H1 (cell line): ENCODE results near the gene ATP6V1F. TPM values are rescaled to one million over a fixed set of nuclear protein-coding genes. Genes with fewer than 3 reads are reported as not detected.

ENCODE experiments used
- CTCF ChIA-PET: fragments of 300-600 bp; sonication (Branson Sonifier 250); formaldehyde crosslinking; loops from one replicate; lab custom pipeline; 2021; ENCODE audit not compliant: partially characterized antibody; lab: Charles Lee
- POLR2A ChIA-PET: fragments of 300-600 bp; sonication (Branson Sonifier 250); formaldehyde crosslinking; loops from one replicate; lab custom pipeline; 2021; ENCODE audit warnings: inconsistent platforms; ENCODE audit not compliant: partially characterized antibody; lab: Charles Lee
- DNase-seq, 2 experiments: peaks; one replicate each; pipeline versions ENCODE4 v3.0.0 to v3.0.0-alpha.2; 2010 to 2022; ENCODE audit warnings: low spot score in 2 of 2, low read depth in 1 of 2, mixed read lengths in 1 of 2
- FAIRE-seq: peaks from 2 replicates; lab custom pipeline; 2011; peaks lifted over from hg19 to GRCh38; lab: Jason Lieb, UNC
- H2AFZ ChIP-seq: 2 replicates; pipeline ENCODE4 v1.8.1; 2012; ENCODE audit warnings: low read length, inconsistent platforms
- H2AK5ac ChIP-seq: 2 replicates; pipeline ENCODE4 v1.6.1; 2013; ENCODE audit warnings: low read depth, low read length
- H2BK120ac ChIP-seq: replicated peaks from 2 replicates; pipeline ENCODE3; 2013; ENCODE audit warnings: low read depth, low read length, inconsistent platforms
- H2BK12ac ChIP-seq: 2 replicates; pipeline ENCODE4 v1.6.1; 2013; ENCODE audit warnings: low read depth, low read length
- H2BK15ac ChIP-seq: 2 replicates; pipeline ENCODE4 v1.6.1; 2013; ENCODE audit warnings: low read length
- H2BK20ac ChIP-seq: 2 replicates; pipeline ENCODE4 v1.6.1; 2013; ENCODE audit warnings: low read length
- H2BK5ac ChIP-seq: 2 replicates; pipeline ENCODE4 v1.6.1; 2013; ENCODE audit warnings: low read depth, low read length
- H3K14ac ChIP-seq: 2 replicates; pipeline ENCODE4 v1.6.1; 2013; ENCODE audit warnings: inconsistent platforms; ENCODE audit not compliant: insufficient read length
- H3K18ac ChIP-seq: 2 replicates; pipeline ENCODE4 v1.6.1; 2013; ENCODE audit warnings: low read length; ENCODE audit errors: extremely low read depth
- H3K23ac ChIP-seq: 2 replicates; pipeline ENCODE4 v1.6.1; 2013; ENCODE audit warnings: inconsistent platforms; ENCODE audit not compliant: insufficient read length
- H3K23me2 ChIP-seq: 2 replicates; pipeline ENCODE4 v1.6.1; 2013; ENCODE audit warnings: low read depth, low read length
- H3K27ac ChIP-seq: 2 replicates; pipeline ENCODE4 v1.6.1; 2011; ENCODE audit warnings: low read depth, low read length, inconsistent platforms
- H3K27me3 ChIP-seq, 4 experiments: replicated peaks in 1 of 4; 1 replicate in 1 of 4; 2 replicates in 3 of 4; pipeline versions ENCODE4 v1.6.1 to v1.8.1; 2011 to 2013; ENCODE audit warnings: low read length in 3 of 4, mild to moderate bottlenecking in 3 of 4, inconsistent platforms in 2 of 4, mixed read lengths in 2 of 4, moderate library complexity in 1 of 4; ENCODE audit not compliant: control insufficient read depth in 3 of 4, insufficient read depth in 3 of 4; ENCODE audit errors: extremely low read depth in 1 of 4
- H3K36me3 ChIP-seq, 4 experiments: 2 replicates each; pipeline versions ENCODE4 v1.6.1 to v1.8.1; 2011 to 2013; ENCODE audit warnings: mild to moderate bottlenecking in 4 of 4, low read length in 3 of 4, moderate library complexity in 2 of 4, control low read depth in 1 of 4, inconsistent platforms in 1 of 4; ENCODE audit not compliant: insufficient read depth in 4 of 4, control insufficient read depth in 2 of 4
- H3K4ac ChIP-seq: replicated peaks from 2 replicates; pipeline ENCODE3; 2013; ENCODE audit warnings: low read length, low read depth, mixed read lengths, inconsistent platforms; ENCODE audit not compliant: insufficient read length
- H3K4me1 ChIP-seq, 4 experiments: replicated peaks in 1 of 4; 1 replicate in 1 of 4; 2 replicates in 3 of 4; pipeline versions ENCODE4 v1.6.1 to v1.8.1; 2011 to 2013; ENCODE audit warnings: low read length in 3 of 4, inconsistent platforms in 2 of 4, mixed read lengths in 1 of 4; ENCODE audit not compliant: insufficient read depth in 4 of 4, control insufficient read depth in 3 of 4
- H3K4me2 ChIP-seq, 2 experiments: 2 replicates each; pipeline versions ENCODE4 v1.6.1 to v1.8.1; 2011 to 2013; ENCODE audit warnings: low read depth in 2 of 2, low read length in 2 of 2, control low read depth in 1 of 2, inconsistent platforms in 1 of 2, mild to moderate bottlenecking in 1 of 2; ENCODE audit not compliant: insufficient read depth in 1 of 2
- H3K4me3 ChIP-seq, 4 experiments: fragments of 200-600, 300-600 bp in 1 of 4; sonication (generic), shearing (Covaris generic), sonication (Bioruptor Twin) in 1 of 4; 2 replicates each; pipeline versions ENCODE4 v1.5.1 to v1.8.1; 2011 to 2016; ENCODE audit warnings: low read length in 4 of 4, low read depth in 3 of 4, control low read depth in 2 of 4, inconsistent platforms in 2 of 4, mild to moderate bottlenecking in 2 of 4, mixed read lengths in 1 of 4, moderate library complexity in 1 of 4; ENCODE audit not compliant: insufficient read depth in 2 of 4; ENCODE audit errors: extremely low read depth in 1 of 4
- H3K56ac ChIP-seq: replicated peaks from 2 replicates; pipeline ENCODE3; 2013; ENCODE audit warnings: low read depth, mild to moderate bottlenecking, mixed read lengths, low read length, inconsistent platforms; ENCODE audit not compliant: insufficient read length
- H3K79me1 ChIP-seq: 2 replicates; pipeline ENCODE4 v1.6.1; 2013; ENCODE audit warnings: low read depth, low read length, control low read depth
- H3K79me2 ChIP-seq, 2 experiments: 2 replicates each; pipeline versions ENCODE4 v1.6.1 to v1.8.1; 2012 to 2013; ENCODE audit warnings: low read length in 2 of 2, mild to moderate bottlenecking in 2 of 2, inconsistent platforms in 1 of 2; ENCODE audit not compliant: insufficient read depth in 2 of 2, control insufficient read depth in 1 of 2
- H3K9ac ChIP-seq, 4 experiments: replicated peaks in 1 of 4; 1 replicate in 1 of 4; 2 replicates in 3 of 4; pipeline versions ENCODE4 v1.6.1 to v1.8.1; 2011 to 2013; ENCODE audit warnings: low read depth in 3 of 4, low read length in 3 of 4, control low read depth in 2 of 4, mild to moderate bottlenecking in 2 of 4, moderate library complexity in 2 of 4, inconsistent platforms in 1 of 4; ENCODE audit errors: extremely low read depth in 1 of 4
- H3K9me3 ChIP-seq, 2 experiments: 2 replicates each; pipeline versions ENCODE4 v1.6.1 to v1.8.1; 2012 to 2013; ENCODE audit warnings: mild to moderate bottlenecking in 2 of 2, moderate library complexity in 2 of 2, control low read depth in 1 of 2, inconsistent platforms in 1 of 2, low read depth in 1 of 2, low read length in 1 of 2, mixed read lengths in 1 of 2; ENCODE audit not compliant: insufficient read depth in 2 of 2
- H4K20me1 ChIP-seq, 2 experiments: replicated peaks in 1 of 2; 2 replicates each; pipeline versions ENCODE3 to v1.8.1; 2011 to 2013; ENCODE audit warnings: inconsistent platforms in 2 of 2, low read length in 2 of 2, mild to moderate bottlenecking in 1 of 2; ENCODE audit not compliant: insufficient read depth in 2 of 2, control insufficient read depth in 1 of 2
- H4K5ac ChIP-seq: 2 replicates; pipeline ENCODE4 v1.6.1; 2013; ENCODE audit warnings: low read length, low read depth, mixed read lengths, inconsistent platforms; ENCODE audit not compliant: insufficient read length
- H4K8ac ChIP-seq: 2 replicates; pipeline ENCODE4 v1.8.0; 2013; ENCODE audit warnings: mild to moderate bottlenecking, moderate library complexity, low read length, inconsistent platforms; ENCODE audit not compliant: insufficient read depth; ENCODE audit errors: extremely low read depth
- H4K91ac ChIP-seq: replicated peaks from 2 replicates; pipeline ENCODE3; 2013; ENCODE audit warnings: low read length, mixed read lengths, inconsistent platforms; ENCODE audit not compliant: insufficient read length
- CREB1 ChIP-seq: IDR thresholded peaks from 2 replicates; pipeline ENCODE4 v1.6.1; 2012; ENCODE audit warnings: inconsistent platforms
- JUN ChIP-seq: IDR thresholded peaks from 2 replicates; pipeline ENCODE4 v1.6.1; 2011; ENCODE audit warnings: low read depth, mild to moderate bottlenecking, improper control_type of control experiment, low read length
- RAD21 ChIP-seq, 2 experiments: IDR thresholded peaks in 1 of 2; conservative IDR thresholded peaks in 1 of 2; 2 replicates each; pipeline ENCODE4 v1.6.1; 2011; ENCODE audit warnings: low read depth in 2 of 2, low read length in 2 of 2, improper control_type of control experiment in 1 of 2, inconsistent platforms in 1 of 2, mild to moderate bottlenecking in 1 of 2, moderate library complexity in 1 of 2
- RFX5 ChIP-seq: IDR thresholded peaks from 2 replicates; pipeline ENCODE4 v1.6.1; 2011; ENCODE audit warnings: low read depth, low read length, improper control_type of control experiment, borderline replicate concordance
- SP1 ChIP-seq: IDR thresholded peaks from 2 replicates; pipeline ENCODE4 v1.6.1; 2011; ENCODE audit warnings: low read depth, low read length
- YY1 ChIP-seq: IDR thresholded peaks from 2 replicates; pipeline ENCODE4 v1.6.1; 2011; ENCODE audit warnings: low read depth, mild to moderate bottlenecking, low read length
- WGBS, 2 experiments: shearing (Covaris generic) in 1 of 2; methylation state at CpG; one replicate each; pipeline versions ENCODE4 v1.1.6 to v1.1.7; 2013 to 2015; ENCODE audit warnings: low lambda C conversion rate in 2 of 2, mixed read lengths in 2 of 2, inconsistent platforms in 1 of 2, low coverage in 1 of 2, missing lambda C conversion rate in 1 of 2; ENCODE audit not compliant: insufficient replicate concordance in 2 of 2, insufficient coverage in 1 of 2, insufficient read length in 1 of 2; ENCODE audit errors: extremely low coverage in 1 of 2, missing lambda C conversion rate in 1 of 2; 5-methylcytosine and 5-hydroxymethylcytosine counted together
- polyA plus RNA-seq, 7 experiments: library from polyadenylated mRNA; depleted of rRNA in 3 of 7; stranded (reverse) in 5 of 7; unstranded in 2 of 7; fragments of >200 nt in 5 of 7; fragments of 200-250 nt in 2 of 7; gene quantifications; 1 replicate in 5 of 7; 2 replicates in 1 of 7; 4 replicates in 1 of 7; pipeline versions ENCODE4 v1.2.1 to v1.2.3, GENCODE V29; 2011 to 2013; ENCODE audit warnings: missing spikeins in 2 of 7, mixed read lengths in 2 of 7
- total RNA-seq: library from RNA; stranded (reverse); fragmentation: NEBNext Ultra II Directional; extraction: Animal tissue kit (Norgen Biotek cat#: 25700); gene quantifications from 2 replicates; pipeline ENCODE4 v1.2.1, GENCODE V29; 2021
- TF ChIP-seq, protein P1 (sequence below), 3 experiments: IDR thresholded peaks; 1 replicate in 2 of 3; 2 replicates in 1 of 3; pipeline versions ENCODE4 v1.5.1 to v1.6.1; 2011; ENCODE audit warnings: low read length in 3 of 3, mild to moderate bottlenecking in 3 of 3, inconsistent platforms in 2 of 3, low read depth in 1 of 3, moderate library complexity in 1 of 3; ENCODE audit not compliant: insufficient read depth in 1 of 3; ENCODE audit errors: control extremely low read depth in 1 of 3

Gene ATP6V1F
- total and polyA plus RNA-seq, 2 of the 8 experiments (the other 6 are each of a cell fraction or from before 2014, with no cell fraction given): 104 to 318 TPM

DNA sequence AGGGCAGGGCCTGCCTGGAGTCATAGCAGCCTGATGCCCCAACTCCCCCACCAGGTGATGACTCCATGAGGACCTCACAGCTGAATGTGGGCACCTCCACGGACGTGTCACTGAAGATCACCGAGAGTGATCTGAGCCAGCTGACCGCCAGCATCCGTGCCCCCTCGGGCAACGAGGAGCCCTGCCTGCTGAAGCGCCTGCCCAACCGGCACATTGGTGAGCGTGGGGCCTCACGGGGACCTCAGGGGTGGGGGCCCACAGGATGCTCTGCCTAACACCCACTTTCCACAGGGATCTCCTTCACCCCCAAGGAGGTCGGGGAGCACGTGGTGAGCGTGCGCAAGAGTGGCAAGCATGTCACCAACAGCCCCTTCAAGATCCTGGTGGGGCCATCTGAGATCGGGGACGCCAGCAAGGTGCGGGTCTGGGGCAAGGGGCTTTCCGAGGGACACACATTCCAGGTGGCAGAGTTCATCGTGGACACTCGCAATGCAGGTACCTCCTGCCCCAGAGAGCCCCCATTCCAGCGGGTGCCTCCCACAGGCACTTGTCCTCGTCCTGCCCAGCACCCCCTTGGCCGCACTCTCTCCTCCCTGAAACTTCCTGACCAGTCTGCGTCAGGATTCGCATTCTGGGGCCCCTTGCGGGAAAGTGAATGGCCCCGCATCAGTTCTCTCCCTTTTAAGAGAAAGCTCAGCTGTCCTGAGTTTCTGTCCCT, 10.0 kb upstream of the ATP6V1F start:
- Histone ChIP-seq H2BK5ac (no peak overlapping the region), H3K79me1 (no peaks in the 10 kb centered on the region), H3K23ac (no peak overlapping the region), H2BK12ac (no peak overlapping the region), H3K56ac (no peak overlapping the region), H3K4me1 (no peaks in the 10 kb centered on the region; a peak in 1 of 7 replicates), H3K18ac (no peak overlapping the region), H2AK5ac (no peak overlapping the region), H4K91ac (no peak overlapping the region), H3K14ac (no peak overlapping the region), H3K23me2 (no peaks in the 10 kb centered on the region), H3K4me3 (no peak overlapping the region), H3K27ac (no peak overlapping the region), H3K27me3 (no peaks in the 10 kb centered on the region), H3K9me3 (no peaks in the 10 kb centered on the region), H4K8ac (no peak overlapping the region), H2BK15ac (no peak overlapping the region), H2AFZ (no peak overlapping the region), H2BK120ac (no peak overlapping the region), H4K5ac (no peak overlapping the region), H3K4ac (no peak overlapping the region), H3K79me2 (no peaks in the 10 kb centered on the region), H3K4me2 (no peak overlapping the region), H3K9ac (no peak overlapping the region), H2BK20ac (no peak overlapping the region), H3K36me3 (no peaks in the 10 kb centered on the region), H4K20me1 (peaks cover 0 to 2% of the 10 kb centered on the region in 2 experiments)
- ChIA-PET CTCF (interaction anchor here (0.8 to 1.8 kb wide), 4 partner anchors 10 to 31 kb away, joined by 3 to 6 read pairs (median 4); partner anchors contain the start of gene ATP6V1F), POLR2A (no interaction called here)
- WGBS, 2 experiments: 90% methylated on average over 26 of the region's 28 CpGs; no CpG with 5 or more reads in 1 of the 2 experiments
- DNase-seq (no peak), FAIRE-seq (no peak)
- no peak for TF ChIP-seq RAD21 (IDR thresholded peaks at IDR 0.05 in 1 of 2, conservative IDR thresholded peaks at IDR 0.05 in 1 of 2; ENCODE audit: low read depth in 2 of 2, low read length in 2 of 2)
- no peak for TF ChIP-seq YY1
- TF ChIP-seq SP1: no peak
- no peak for TF ChIP-seq CREB1
- TF ChIP-seq RFX5: no peak
- TF ChIP-seq, protein P1, sequence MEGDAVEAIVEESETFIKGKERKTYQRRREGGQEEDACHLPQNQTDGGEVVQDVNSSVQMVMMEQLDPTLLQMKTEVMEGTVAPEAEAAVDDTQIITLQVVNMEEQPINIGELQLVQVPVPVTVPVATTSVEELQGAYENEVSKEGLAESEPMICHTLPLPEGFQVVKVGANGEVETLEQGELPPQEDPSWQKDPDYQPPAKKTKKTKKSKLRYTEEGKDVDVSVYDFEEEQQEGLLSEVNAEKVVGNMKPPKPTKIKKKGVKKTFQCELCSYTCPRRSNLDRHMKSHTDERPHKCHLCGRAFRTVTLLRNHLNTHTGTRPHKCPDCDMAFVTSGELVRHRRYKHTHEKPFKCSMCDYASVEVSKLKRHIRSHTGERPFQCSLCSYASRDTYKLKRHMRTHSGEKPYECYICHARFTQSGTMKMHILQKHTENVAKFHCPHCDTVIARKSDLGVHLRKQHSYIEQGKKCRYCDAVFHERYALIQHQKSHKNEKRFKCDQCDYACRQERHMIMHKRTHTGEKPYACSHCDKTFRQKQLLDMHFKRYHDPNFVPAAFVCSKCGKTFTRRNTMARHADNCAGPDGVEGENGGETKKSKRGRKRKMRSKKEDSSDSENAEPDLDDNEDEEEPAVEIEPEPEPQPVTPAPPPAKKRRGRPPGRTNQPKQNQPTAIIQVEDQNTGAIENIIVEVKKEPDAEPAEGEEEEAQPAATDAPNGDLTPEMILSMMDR (IDR thresholded peaks at IDR 0.05; ENCODE audit: control extremely low read depth in 1 of 3, insufficient read depth in 1 of 3, low read depth in 1 of 3, low read length in 3 of 3): no peak
- TF ChIP-seq JUN: no peak
